K562 (cell line): ENCODE results near the gene VAMP8. TPM values are rescaled to one million over a fixed set of nuclear protein-coding genes. Genes with fewer than 3 reads are reported as not detected.

ENCODE experiments used
- BHLHE40 ChIP-seq: IDR thresholded peaks from 2 replicates; pipeline ENCODE4 v1.6.1; 2011; ENCODE audit warnings: low read length, improper control_type of control experiment
- HDGF ChIP-seq: fragments of 450-650 bp; IDR thresholded peaks from 2 replicates; pipeline ENCODE4 v1.6.1; 2016
- HIVEP1 ChIP-seq: fragments of 250-450 bp; sonication (Bioruptor Pico); IDR thresholded peaks from 2 replicates; pipeline ENCODE4 v1.4.0; 2020; ENCODE audit warnings: mild to moderate bottlenecking
- MYC ChIP-seq, 2 experiments: fragments of 250-450 bp in 1 of 2; sonication (Bioruptor Pico) in 1 of 2; IDR thresholded peaks; 2 replicates each; pipeline versions ENCODE4 v1.5.1 to v1.6.1; 2012 to 2021; ENCODE audit warnings: low read depth in 2 of 2, borderline replicate concordance in 1 of 2, improper control_type of control experiment in 1 of 2, low read length in 1 of 2, mild to moderate bottlenecking in 1 of 2, moderate library complexity in 1 of 2
- NCOR1 ChIP-seq: fragments of 450-650 bp; IDR thresholded peaks from 2 replicates; pipeline ENCODE4 v1.6.1; 2016; ENCODE audit warnings: mild to moderate bottlenecking, moderate library complexity
- RFX5 ChIP-seq: IDR thresholded peaks from 2 replicates; pipeline ENCODE4 v1.6.1; 2011; ENCODE audit warnings: low read depth, mild to moderate bottlenecking, improper control_type of control experiment, low read length
- TBL1XR1 ChIP-seq, 2 experiments: IDR thresholded peaks; 2 replicates each; pipeline ENCODE4 v1.6.1; 2012; ENCODE audit warnings: improper control_type of control experiment in 2 of 2, low read length in 2 of 2, mild to moderate bottlenecking in 1 of 2
- TFAM ChIP-seq: fragments of 250-450 bp; sonication (Bioruptor Pico); conservative IDR thresholded peaks from 2 replicates; pipeline ENCODE4 v1.5.0; 2021; ENCODE audit warnings: mild to moderate bottlenecking, moderate library complexity
- ZBED1 ChIP-seq: IDR thresholded peaks from 2 replicates; pipeline ENCODE4 v1.6.1; 2014
- ZNF586 ChIP-seq: fragments of 450-650 bp; formaldehyde crosslinking; conservative IDR thresholded peaks from 2 replicates; pipeline ENCODE4 v1.4.0; 2020; ENCODE audit warnings: mild to moderate bottlenecking, moderate library complexity
- polyA plus RNA-seq, 8 experiments: library from polyadenylated mRNA; depleted of rRNA in 4 of 8; stranded (reverse) in 5 of 8; unstranded in 3 of 8; fragments of >200 nt; fragmentation: Nextera tagmentation in 2 of 8; fragmentation: Illumina TruSeq in 1 of 8; extraction: Ambion mirVana in 2 of 8; extraction: Trizol in 1 of 8; gene quantifications; 2 replicates each; pipeline versions ENCODE4 v1.2.1 to v1.2.3, GENCODE V29; 2011 to 2014; ENCODE audit warnings: inconsistent platforms in 1 of 8, missing spikeins in 1 of 8
- total RNA-seq, 7 experiments: library from RNA; depleted of rRNA in 6 of 7; stranded (reverse); fragments of >200 nt in 6 of 7; fragmentation: Illumina TruSeq in 2 of 7; extraction: Trizol in 2 of 7; gene quantifications; 2 replicates each; pipeline versions ENCODE4 v1.2.1 to v1.2.3, GENCODE V29; 2011 to 2021; ENCODE audit warnings: low replicate concordance in 1 of 7
- TF ChIP-seq, protein P1 (sequence below): fragments of 450-650 bp; IDR thresholded peaks from 2 replicates; pipeline ENCODE4 v1.6.1; 2016; ENCODE audit warnings: low read depth
- TF ChIP-seq, protein P2 (sequence below): sonication (generic); formaldehyde crosslinking; IDR thresholded peaks from 2 replicates; pipeline ENCODE4 v1.8.0; 2023; ENCODE audit warnings: mild to moderate bottlenecking, missing genetic modification reagents
- TF ChIP-seq, protein P3 (sequence below): sonication (generic); formaldehyde crosslinking; IDR thresholded peaks from 2 replicates; pipeline ENCODE4 v1.8.0; 2022; ENCODE audit warnings: missing genetic modification reagents, mild to moderate bottlenecking, moderate library complexity, borderline replicate concordance

VAMP8 gene
- total and polyA plus RNA-seq, 9 of the 15 experiments (the other 6 are each of a cell fraction or from before 2014, with no cell fraction given) = 107 to 571 (median 248) TPM

- TF ChIP-seq HIVEP1 (no peak), ZBED1 (no peak), RFX5 (no peak), MYC (IDR thresholded peaks at IDR 0.05; ENCODE audit: low read depth, low read length) (no peak), MYC (CRISPR knock-in tag; IDR thresholded peaks at IDR 0.05; ENCODE audit: borderline replicate concordance, low read depth) (no peak), HDGF (no peak), BHLHE40 (no peak), ZNF586 (no peak), NCOR1 (no peak), TBL1XR1 (IDR thresholded peaks at IDR 0.05; ENCODE audit: low read length in 2 of 2) (no peak), TFAM (CRISPR knock-in tag) (no peak)
- TF ChIP-seq, protein P1, sequence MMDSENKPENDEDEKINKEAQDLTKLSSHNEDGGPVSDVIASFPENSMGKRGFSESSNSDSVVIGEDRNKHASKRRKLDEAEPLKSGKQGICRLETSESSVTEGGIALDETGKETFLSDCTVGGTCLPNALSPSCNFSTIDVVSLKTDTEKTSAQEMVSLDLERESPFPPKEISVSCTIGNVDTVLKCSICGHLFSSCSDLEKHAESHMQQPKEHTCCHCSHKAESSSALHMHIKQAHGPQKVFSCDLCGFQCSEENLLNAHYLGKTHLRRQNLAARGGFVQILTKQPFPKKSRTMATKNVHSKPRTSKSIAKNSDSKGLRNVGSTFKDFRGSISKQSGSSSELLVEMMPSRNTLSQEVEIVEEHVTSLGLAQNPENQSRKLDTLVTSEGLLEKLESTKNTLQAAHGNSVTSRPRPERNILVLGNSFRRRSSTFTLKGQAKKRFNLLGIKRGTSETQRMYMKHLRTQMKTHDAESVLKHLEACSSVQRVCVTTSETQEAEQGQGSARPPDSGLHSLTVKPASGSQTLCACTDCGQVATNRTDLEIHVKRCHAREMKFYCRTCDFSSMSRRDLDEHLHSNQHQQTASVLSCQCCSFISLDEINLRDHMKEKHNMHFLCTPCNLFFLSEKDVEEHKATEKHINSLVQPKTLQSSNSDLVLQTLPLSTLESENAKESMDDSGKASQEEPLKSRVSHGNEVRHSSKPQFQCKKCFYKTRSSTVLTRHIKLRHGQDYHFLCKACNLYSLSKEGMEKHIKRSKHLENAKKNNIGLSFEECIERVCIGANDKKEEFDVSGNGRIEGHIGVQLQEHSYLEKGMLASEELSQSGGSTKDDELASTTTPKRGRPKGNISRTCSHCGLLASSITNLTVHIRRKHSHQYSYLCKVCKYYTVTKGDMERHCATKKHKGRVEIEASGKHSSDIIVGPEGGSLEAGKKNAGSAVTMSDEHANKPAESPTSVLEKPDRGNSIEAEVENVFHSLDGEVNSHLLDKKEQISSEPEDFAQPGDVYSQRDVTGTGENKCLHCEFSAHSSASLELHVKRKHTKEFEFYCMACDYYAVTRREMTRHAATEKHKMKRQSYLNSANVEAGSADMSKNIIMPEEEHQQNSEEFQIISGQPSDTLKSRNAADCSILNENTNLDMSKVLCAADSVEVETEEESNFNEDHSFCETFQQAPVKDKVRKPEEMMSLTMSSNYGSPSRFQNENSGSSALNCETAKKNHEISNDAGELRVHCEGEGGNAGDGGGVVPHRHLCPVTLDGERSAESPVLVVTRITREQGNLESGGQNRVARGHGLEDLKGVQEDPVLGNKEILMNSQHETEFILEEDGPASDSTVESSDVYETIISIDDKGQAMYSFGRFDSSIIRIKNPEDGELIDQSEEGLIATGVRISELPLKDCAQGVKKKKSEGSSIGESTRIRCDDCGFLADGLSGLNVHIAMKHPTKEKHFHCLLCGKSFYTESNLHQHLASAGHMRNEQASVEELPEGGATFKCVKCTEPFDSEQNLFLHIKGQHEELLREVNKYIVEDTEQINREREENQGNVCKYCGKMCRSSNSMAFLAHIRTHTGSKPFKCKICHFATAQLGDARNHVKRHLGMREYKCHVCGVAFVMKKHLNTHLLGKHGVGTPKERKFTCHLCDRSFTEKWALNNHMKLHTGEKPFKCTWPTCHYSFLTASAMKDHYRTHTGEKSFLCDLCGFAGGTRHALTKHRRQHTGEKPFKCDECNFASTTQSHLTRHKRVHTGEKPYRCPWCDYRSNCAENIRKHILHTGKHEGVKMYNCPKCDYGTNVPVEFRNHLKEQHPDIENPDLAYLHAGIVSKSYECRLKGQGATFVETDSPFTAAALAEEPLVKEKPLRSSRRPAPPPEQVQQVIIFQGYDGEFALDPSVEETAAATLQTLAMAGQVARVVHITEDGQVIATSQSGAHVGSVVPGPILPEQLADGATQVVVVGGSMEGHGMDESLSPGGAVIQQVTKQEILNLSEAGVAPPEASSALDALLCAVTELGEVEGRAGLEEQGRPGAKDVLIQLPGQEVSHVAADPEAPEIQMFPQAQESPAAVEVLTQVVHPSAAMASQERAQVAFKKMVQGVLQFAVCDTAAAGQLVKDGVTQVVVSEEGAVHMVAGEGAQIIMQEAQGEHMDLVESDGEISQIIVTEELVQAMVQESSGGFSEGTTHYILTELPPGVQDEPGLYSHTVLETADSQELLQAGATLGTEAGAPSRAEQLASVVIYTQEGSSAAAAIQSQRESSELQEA = no peak
- TF ChIP-seq, protein P2, sequence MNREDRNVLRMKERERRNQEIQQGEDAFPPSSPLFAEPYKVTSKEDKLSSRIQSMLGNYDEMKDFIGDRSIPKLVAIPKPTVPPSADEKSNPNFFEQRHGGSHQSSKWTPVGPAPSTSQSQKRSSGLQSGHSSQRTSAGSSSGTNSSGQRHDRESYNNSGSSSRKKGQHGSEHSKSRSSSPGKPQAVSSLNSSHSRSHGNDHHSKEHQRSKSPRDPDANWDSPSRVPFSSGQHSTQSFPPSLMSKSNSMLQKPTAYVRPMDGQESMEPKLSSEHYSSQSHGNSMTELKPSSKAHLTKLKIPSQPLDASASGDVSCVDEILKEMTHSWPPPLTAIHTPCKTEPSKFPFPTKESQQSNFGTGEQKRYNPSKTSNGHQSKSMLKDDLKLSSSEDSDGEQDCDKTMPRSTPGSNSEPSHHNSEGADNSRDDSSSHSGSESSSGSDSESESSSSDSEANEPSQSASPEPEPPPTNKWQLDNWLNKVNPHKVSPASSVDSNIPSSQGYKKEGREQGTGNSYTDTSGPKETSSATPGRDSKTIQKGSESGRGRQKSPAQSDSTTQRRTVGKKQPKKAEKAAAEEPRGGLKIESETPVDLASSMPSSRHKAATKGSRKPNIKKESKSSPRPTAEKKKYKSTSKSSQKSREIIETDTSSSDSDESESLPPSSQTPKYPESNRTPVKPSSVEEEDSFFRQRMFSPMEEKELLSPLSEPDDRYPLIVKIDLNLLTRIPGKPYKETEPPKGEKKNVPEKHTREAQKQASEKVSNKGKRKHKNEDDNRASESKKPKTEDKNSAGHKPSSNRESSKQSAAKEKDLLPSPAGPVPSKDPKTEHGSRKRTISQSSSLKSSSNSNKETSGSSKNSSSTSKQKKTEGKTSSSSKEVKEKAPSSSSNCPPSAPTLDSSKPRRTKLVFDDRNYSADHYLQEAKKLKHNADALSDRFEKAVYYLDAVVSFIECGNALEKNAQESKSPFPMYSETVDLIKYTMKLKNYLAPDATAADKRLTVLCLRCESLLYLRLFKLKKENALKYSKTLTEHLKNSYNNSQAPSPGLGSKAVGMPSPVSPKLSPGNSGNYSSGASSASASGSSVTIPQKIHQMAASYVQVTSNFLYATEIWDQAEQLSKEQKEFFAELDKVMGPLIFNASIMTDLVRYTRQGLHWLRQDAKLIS (CRISPR knock-in tag) = no peak
- TF ChIP-seq, protein P3, sequence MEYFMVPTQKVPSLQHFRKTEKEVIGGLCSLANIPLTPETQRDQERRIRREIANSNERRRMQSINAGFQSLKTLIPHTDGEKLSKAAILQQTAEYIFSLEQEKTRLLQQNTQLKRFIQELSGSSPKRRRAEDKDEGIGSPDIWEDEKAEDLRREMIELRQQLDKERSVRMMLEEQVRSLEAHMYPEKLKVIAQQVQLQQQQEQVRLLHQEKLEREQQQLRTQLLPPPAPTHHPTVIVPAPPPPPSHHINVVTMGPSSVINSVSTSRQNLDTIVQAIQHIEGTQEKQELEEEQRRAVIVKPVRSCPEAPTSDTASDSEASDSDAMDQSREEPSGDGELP (CRISPR knock-in tag) = 0 out of 2 replicates have a peak, but pooled peaks have one; percentile 56
These were observed 24.5 kb downstream of the VAMP8 start (continued) for GRCh38 chr2:85601771-85602475.
